ENCODE data around the gene CYP26B1.

Gene CYP26B1

DNA sequence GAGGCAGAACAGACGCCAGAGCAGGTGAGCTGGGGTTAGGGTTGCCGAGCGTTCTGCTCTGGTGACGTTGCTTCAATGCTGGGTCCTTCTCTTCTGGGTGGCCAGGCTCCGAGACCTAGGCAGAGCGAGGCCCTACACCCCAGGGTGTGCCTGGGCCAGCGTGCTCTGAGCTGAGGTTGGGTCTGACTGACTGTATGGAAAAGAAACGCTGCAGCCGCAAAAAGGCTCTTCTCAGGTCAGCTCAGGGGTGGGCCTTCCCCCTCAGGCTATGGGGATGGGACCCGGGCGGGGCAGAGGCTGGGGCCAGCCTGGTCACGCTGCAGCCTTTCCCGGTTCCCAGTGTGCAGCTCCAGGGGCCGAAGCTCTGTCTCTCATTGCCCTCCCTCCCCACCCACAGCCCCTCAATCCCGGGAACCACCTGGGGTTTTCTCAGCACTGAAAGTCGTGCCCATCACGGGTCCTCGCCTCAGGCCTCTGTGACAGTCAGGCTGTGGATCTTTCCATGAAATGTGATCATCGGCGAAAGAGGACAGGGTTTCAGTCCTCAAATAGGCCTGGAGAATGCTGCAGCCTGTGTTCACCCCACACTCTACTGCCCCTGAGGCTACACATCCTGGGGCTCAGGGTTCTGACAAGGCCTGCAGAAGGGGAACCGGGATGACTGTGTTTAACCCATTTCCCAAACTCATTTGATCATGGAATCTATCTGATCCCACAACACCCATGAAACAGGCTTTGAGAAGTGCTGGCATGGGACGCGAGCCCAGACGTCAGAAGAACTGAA, 19.4 kb downstream of the CYP26B1 start:
- no peak for DNase-seq
- Histone ChIP-seq H4K20me1 (ENCODE audit: insufficient read depth, low read length) (no peaks in the 10 kb centered on the region), H3K4me3 (ENCODE audit: low read length) (no peak overlapping the region), H3K36me3 (replicated peaks; ENCODE audit: insufficient read depth, low read length) (no peaks in the 10 kb centered on the region), H3F3A (ENCODE audit: insufficient read depth, low read length) (no peaks in the 10 kb centered on the region), H3K4me2 (ENCODE audit: low read depth, low read length) (no peak overlapping the region), H3K27ac (ENCODE audit: low read length) (no peak overlapping the region), H3K9me3 (replicated peaks; ENCODE audit: insufficient read depth, low read length) (no peaks in the 10 kb centered on the region), H3K79me2 (ENCODE audit: low read length) (no peaks in the 10 kb centered on the region), H3K9ac (ENCODE audit: low read length) (no peak overlapping the region), H3K9me2 (replicated peaks; ENCODE audit: insufficient read depth, low read length) (no peaks in the 10 kb centered on the region), H3K4me1 (ENCODE audit: low read length) (no peaks in the 10 kb centered on the region), H3K27me3 (replicated peaks; ENCODE audit: insufficient read depth, low read length) (no peaks in the 10 kb centered on the region), H2AFZ (ENCODE audit: low read length) (no peak overlapping the region)
- TF ChIP-seq, protein P1, sequence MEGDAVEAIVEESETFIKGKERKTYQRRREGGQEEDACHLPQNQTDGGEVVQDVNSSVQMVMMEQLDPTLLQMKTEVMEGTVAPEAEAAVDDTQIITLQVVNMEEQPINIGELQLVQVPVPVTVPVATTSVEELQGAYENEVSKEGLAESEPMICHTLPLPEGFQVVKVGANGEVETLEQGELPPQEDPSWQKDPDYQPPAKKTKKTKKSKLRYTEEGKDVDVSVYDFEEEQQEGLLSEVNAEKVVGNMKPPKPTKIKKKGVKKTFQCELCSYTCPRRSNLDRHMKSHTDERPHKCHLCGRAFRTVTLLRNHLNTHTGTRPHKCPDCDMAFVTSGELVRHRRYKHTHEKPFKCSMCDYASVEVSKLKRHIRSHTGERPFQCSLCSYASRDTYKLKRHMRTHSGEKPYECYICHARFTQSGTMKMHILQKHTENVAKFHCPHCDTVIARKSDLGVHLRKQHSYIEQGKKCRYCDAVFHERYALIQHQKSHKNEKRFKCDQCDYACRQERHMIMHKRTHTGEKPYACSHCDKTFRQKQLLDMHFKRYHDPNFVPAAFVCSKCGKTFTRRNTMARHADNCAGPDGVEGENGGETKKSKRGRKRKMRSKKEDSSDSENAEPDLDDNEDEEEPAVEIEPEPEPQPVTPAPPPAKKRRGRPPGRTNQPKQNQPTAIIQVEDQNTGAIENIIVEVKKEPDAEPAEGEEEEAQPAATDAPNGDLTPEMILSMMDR (IDR thresholded peaks at IDR 0.05; ENCODE audit: low read length) = no peak
- TF ChIP-seq EZH2 (optimal IDR thresholded peaks at IDR 0.05; ENCODE audit: low read depth, low read length) (no peak), EZH2phosphoT487 (IDR thresholded peaks at IDR 0.05; ENCODE audit: low read length) (no peak)

DNA sequence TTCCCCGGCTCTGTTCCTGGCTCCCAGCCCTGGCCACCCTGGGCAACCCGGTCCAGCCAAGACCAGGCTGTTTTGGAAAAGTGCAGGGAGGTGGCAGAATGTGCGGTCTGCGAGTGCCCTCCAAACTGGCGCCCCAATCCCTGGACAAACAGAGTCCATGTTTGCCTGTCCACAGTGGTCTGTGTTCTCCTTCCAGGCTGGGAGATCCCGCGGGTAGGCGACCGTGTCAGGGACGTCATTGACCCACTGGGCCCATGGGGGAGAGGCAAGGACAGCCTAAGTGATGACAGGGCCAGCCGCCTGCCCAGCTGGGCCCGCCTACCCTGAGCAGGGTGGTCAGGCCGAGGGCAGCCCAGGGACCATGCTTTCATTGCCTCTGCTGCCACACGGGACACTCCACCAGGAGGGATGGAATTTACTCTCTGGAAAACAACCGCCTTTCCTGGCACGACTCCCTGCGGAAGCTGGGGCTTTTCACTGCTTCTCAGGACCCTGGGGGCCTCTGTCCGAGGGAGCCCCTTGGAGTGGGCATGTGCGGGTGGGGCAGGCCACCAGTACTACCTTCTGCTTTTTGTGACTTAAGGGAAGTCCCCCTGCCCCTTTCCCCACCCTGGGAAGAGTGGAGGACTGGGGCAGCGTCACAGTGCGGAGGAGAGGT, 20.1 kb downstream of the CYP26B1 start:
- Histone ChIP-seq H3K27ac (ENCODE audit: low read length) (no peak overlapping the region), H3K36me3 (replicated peaks; ENCODE audit: insufficient read depth, low read length) (no peaks in the 10 kb centered on the region), H3F3A (ENCODE audit: insufficient read depth, low read length) (no peaks in the 10 kb centered on the region), H3K27me3 (replicated peaks; ENCODE audit: insufficient read depth, low read length) (no peaks in the 10 kb centered on the region), H4K20me1 (ENCODE audit: insufficient read depth, low read length) (no peaks in the 10 kb centered on the region), H3K9ac (ENCODE audit: low read length) (no peak overlapping the region), H3K9me3 (replicated peaks; ENCODE audit: insufficient read depth, low read length) (no peaks in the 10 kb centered on the region), H3K9me2 (replicated peaks; ENCODE audit: insufficient read depth, low read length) (no peaks in the 10 kb centered on the region), H3K4me3 (ENCODE audit: low read length) (no peak overlapping the region), H2AFZ (ENCODE audit: low read length) (no peak overlapping the region), H3K4me1 (ENCODE audit: low read length) (no peaks in the 10 kb centered on the region), H3K4me2 (ENCODE audit: low read depth, low read length) (no peak overlapping the region), H3K79me2 (ENCODE audit: low read length) (no peaks in the 10 kb centered on the region)
- DNase-seq = no peak
- TF ChIP-seq EZH2phosphoT487 (IDR thresholded peaks at IDR 0.05; ENCODE audit: low read length) (no peak), EZH2 (optimal IDR thresholded peaks at IDR 0.05; ENCODE audit: low read depth, low read length) (no peak)
- TF ChIP-seq, protein P1 (IDR thresholded peaks at IDR 0.05; ENCODE audit: low read length) = no peak

DNA sequence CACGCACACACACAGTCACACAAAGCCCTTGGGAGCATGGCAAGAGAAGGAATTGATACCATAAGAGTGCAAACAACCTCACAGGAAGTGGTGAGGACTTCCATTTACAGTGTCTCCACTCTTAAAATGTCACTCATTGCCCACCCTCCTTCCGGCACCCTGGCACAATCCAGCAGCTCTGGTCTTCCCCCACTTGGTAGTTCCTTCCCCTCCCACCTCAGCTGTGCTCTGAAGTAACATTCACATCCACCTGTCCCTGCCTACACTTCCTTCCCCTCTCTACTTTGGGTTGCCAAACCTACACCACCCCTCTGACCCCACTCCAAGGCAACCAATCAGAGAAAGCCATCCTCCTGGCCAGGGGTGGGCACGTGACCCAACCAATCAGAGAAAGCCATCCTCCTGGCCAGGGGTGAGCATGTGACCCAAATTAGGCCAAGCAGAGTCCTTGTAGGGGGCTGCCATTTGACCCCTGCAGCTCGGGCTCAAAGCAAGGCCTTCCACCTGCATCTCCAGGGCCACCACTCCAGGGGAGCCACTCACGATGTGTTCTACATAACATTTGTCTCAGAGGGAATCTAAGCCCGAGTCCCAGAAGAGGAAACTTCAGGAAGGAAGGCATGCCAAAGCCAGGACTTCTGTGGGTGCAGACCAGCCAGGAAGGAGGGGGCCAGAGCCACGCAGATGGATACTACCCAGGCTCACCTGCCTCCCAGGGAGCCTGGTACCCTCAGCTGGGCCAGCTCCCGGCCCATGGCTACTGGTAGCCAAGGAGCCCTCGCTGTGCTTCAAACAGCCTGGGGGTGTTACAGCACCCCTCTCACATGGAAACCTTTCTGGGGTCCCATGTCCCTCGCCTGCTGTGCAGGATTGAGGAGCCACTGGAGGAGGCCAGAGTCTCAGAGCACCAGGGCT, 21.2 kb downstream of the CYP26B1 start:
- Histone ChIP-seq H3K9me3 (replicated peaks; ENCODE audit: insufficient read depth, low read length) (no peaks in the 10 kb centered on the region), H4K20me1 (ENCODE audit: insufficient read depth, low read length) (no peaks in the 10 kb centered on the region), H2AFZ (ENCODE audit: low read length) (no peak overlapping the region), H3K4me3 (ENCODE audit: low read length) (no peak overlapping the region), H3K4me2 (ENCODE audit: low read depth, low read length) (no peak overlapping the region), H3K27me3 (replicated peaks; ENCODE audit: insufficient read depth, low read length) (no peaks in the 10 kb centered on the region), H3K9ac (ENCODE audit: low read length) (no peak overlapping the region), H3K4me1 (ENCODE audit: low read length) (no peaks in the 10 kb centered on the region), H3F3A (ENCODE audit: insufficient read depth, low read length) (no peaks in the 10 kb centered on the region), H3K79me2 (ENCODE audit: low read length) (no peaks in the 10 kb centered on the region), H3K9me2 (replicated peaks; ENCODE audit: insufficient read depth, low read length) (no peaks in the 10 kb centered on the region), H3K36me3 (replicated peaks; ENCODE audit: insufficient read depth, low read length) (no peaks in the 10 kb centered on the region), H3K27ac (ENCODE audit: low read length) (no peak overlapping the region)
- no peak for DNase-seq
- TF ChIP-seq EZH2phosphoT487 (IDR thresholded peaks at IDR 0.05; ENCODE audit: low read length) = no peak
- TF ChIP-seq, protein P1 (IDR thresholded peaks at IDR 0.05; ENCODE audit: low read length) = no peak
- no peak for TF ChIP-seq EZH2 (optimal IDR thresholded peaks at IDR 0.05; ENCODE audit: low read depth, low read length)

Measured in MM.1S (cell line).